Measurements from ENCODE around the gene OSR1.
"Not testable (repeated sequence)": the region's sequence is repeated elsewhere in the genome, so short reads cannot be mapped to it uniquely, and the experiment has no call there.

The OSR1 gene
- long read RNA-seq, donor 1, full-length matches to known transcripts: 10 of 10 reads
- long read RNA-seq, donor 1, partial matches to known transcripts: 0 of 10 reads
- long read RNA-seq, donor 1, other reads (novel, unspliced or antisense): 0 of 10 reads
- long read RNA-seq, donor 2, full-length matches to known transcripts: 7 of 7 reads
- long read RNA-seq, donor 2, partial matches to known transcripts: 0 of 7 reads
- long read RNA-seq, donor 2, other reads (novel, unspliced or antisense): 0 of 7 reads
- long read RNA-seq, donor 3: 0 reads
- long read RNA-seq, donor 4, full-length matches to known transcripts: 6 of 6 reads
- long read RNA-seq, donor 4, partial matches to known transcripts: 0 of 6 reads
- long read RNA-seq, donor 4, other reads (novel, unspliced or antisense): 0 of 6 reads
- long read RNA-seq, donor 5, full-length matches to known transcripts: 7 of 7 reads
- long read RNA-seq, donor 5, partial matches to known transcripts: 0 of 7 reads
- long read RNA-seq, donor 5, other reads (novel, unspliced or antisense): 0 of 7 reads
- long read RNA-seq, donor 6, partial matches to known transcripts: 0 of 1 reads
- long read RNA-seq, donor 6, other reads (novel, unspliced or antisense): 0 of 1 reads
- long read RNA-seq, donor 7, full-length matches to known transcripts: 11 of 16 reads
- long read RNA-seq, donor 7, partial matches to known transcripts: 5 of 16 reads
- long read RNA-seq, donor 7, other reads (novel, unspliced or antisense): 0 of 16 reads
- long read RNA-seq, donor 8, full-length matches to known transcripts: 5 of 5 reads
- long read RNA-seq, donor 8, partial matches to known transcripts: 0 of 5 reads
- long read RNA-seq, donor 8, other reads (novel, unspliced or antisense): 0 of 5 reads

DNA sequence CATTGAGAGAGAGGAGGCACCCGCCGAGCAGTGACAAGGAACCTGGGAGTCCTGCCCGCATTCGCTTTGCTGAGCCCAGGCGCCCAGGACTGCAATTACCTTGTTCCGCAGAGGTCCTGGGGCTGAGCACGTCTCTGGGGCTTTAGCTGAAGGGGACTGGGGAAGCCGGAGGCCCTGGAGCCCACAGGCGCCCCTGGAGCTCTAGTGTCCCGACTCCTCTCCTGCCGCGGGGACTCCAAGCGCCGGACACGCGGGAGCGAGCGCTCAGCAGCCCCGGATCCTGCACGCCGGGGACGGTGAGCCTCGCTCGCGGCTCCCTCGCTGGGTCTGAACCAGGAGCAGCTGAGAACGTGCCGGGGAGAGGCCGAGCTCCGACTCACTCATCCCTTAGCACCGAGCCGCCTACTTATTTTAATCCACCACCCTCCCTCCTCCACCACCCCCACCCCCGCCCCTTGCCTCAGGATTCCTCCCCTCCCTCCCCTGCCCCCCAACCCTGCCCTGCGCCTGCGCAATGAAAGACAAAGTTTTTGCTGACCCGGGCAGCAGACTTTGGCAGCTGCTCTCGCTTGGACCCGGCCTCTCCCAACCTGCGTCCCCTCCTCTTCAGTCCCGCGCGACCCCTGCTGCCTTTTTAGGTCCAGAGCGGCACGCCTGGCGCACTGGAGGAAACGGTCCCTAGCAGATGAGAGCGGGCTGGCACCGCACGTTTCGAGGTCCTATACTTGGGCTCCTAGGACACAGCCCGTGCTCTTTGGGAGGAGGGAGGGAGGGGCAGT lies at the start of gene OSR1:
Gene OSR1, minus strand, starts transcription at position 382 of the 779 bp plus-strand sequence. CDS start 4,818 bp downstream, outside the sequence.
- peak; percentile 85 for DNase-seq

DNA sequence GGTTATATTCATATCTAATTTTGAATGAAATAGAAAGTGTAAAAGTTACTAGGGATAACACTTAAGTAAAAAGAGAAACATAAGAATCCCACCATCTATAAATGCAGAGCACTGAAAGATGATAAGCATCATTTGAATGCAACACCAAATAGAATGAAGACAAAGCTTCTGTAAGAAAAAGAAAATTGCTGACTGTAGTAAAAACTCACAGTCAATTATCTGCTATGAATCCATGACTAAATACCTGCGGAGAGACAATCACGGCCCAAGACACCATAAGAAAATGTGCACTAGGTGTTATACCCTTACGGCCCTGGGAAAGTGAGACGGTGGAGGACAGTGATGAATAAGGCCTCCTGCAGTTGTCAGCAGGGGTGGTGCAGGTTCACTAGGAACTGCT lies 45.4 kb upstream of the OSR1 start:
- no peak for DNase-seq

DNA sequence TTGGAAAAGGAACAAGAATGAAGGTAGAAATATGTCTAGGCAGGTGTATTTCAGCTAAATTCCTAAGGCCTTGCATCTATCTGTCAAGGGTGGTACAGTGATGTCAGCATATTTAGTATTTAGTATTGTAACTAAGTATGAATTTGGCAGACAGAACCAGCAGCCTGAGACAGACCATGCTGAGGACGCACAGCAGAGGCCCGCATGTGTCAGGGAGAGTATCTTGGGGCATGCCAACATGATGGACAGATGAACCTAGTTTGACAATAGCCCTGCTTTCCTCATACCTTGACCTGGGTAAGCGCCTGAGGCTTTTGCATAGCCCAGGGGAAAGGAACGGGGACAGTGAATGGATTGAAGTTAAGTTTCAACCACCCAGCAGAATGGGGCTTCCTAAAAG lies 33.8 kb upstream of the OSR1 start:
- DNase-seq: no peak

DNA sequence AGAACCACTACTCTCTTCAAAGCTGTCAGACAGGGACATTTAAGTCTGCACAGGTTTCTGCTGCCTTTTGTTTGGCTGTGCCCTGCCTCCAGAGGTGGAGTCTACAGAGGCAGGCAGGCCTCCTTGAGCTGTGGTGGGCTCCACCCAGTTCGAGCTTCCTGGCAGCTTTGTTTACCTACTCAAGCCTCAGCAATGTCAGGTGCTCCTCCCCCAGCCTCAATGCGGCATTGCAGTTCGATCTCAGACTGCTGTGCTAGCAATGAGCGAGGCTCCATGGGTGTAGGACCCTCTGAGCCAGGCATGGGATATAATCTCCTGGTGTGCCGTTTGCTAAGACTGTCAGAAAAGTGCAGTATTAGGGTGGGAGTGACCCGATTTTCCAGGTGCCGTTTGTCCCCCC lies 31.0 kb upstream of the OSR1 start:
- DNase-seq: not testable (repeated sequence)

DNA sequence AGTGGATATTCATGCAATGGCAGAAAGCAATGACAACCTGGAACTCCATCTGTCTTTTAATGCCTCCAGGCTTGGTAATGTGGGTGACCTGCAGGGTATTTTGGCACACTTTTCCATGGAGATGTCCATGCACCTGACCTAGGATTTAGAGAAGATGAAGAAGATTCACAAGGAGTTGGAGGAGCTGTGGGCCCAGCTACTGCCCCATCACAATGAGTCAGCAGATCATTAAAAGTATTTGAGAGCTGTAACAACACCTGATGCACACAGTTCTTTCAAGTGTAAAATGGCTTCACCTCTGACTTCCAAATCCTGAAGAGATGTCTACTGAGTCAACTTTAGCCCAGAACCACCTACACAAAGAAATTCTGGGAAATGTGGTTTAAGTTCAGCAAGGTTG lies 22.1 kb upstream of the OSR1 start:
- no peak for DNase-seq

DNA sequence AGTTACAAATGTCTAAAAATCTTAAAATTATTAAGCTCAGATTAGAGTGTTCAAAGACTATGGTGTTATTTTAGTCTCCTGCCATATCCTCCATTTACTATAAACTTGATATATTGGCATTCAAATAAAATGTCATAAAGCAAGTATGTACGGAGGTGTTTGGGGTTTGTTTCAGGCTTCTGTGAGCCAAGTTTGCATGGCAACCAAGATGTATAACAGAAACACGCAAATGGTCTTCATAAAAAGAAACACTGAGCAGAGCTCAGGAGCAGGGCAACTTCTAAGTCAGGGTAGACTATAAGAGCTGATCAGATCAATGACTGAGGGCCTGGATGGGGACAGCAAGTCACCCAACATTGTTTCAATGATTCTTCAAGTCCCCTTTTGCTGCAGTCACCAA lies 20.5 kb upstream of the OSR1 start:
- DNase-seq: no peak

DNA sequence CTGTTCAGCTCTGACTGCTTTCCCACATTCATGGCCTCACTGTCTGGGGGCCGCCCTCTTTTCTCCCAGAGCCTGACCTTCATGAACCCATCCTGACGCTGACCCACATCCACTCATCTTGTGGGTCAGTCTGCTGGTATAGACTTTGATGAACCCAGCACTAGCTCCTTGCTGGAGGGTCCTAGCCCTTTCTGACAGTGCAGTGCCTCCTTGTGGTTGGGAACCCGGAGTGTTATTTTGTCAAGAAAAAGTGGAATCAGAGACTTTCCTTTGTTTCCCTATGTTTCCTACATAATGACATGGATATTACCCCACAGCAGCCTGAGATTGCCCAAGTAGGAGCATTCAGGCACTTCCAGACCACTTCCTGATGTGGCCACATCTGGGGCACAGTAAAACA lies 19.3 kb upstream of the OSR1 start:
- no peak for DNase-seq

DNA sequence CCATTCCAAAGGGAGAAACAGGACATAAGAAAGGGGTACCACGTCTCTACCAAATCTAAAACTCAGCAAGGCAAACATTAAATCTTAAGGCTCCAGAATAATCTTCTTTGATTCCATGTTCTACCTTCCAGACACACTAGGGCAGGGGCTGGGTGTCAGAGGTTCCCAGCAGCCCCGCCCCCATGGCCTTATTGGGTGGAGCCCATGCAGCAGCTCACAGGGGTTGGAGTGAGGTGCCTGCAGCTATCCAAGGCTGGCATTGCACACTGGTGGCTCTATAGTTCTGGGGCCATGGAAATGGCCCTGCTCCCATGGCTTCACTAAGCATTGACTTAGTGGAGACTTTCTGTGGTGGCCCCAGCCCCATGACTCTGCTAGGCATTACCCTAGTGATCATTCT lies 14.9 kb upstream of the OSR1 start:
- no peak for DNase-seq

DNA sequence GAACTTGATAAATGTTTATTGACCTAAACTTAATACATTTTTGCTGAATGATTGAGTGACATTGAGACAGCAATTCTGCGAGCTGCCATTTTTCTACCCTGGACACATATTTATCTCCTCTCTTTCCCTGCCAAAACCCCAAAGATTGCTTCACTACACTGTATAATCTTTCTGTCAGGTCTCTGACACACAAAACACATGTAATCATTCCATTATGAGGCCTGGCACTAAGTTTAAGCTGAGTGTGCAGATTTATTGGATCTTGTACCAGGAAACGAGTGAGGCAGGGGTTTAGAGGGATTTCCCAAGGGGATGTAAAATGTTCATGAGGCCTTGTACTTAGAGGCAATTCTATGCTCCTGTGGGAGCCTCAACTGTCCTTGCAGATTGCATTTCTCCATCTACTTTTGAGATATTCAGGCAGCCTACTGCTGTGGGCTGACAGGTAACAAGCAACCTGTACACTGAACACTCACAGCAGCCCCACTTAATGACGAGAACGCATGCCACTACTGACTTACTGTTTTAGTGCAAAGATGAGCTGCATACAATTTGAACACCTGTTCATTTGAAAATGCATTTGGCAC lies 13.7 kb upstream of the OSR1 start:
- DNase-seq: no peak

DNA sequence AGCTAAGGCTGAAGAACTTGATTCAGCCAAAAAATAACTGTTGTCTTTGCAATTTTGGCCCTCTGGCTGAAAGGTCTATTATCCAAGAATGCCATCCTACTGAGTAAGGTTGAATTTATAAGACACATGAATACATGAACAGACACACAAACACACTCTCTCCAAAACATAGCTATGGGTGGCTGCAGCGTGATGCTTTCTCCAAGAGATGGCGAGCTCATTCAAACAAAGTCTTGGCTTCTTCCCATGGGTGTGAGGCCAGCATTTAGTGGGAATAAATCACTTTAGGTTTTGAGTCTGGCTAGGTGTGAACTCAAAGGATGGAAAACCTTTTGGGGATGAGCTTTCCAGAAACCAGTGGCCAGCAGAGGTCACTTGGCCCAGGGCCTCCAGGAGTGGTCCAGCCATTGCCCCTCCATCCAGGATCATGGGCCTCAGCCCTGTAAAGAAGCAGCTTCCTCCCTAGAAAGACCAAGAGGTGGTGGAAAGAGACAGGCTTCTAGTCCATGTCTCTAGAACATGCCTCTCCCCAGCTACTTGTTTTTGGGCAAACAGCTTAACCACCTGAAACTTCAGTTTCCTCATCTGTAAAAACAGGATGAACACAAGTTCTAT lies 11.0 kb upstream of the OSR1 start:
- DNase-seq: no peak

DNA sequence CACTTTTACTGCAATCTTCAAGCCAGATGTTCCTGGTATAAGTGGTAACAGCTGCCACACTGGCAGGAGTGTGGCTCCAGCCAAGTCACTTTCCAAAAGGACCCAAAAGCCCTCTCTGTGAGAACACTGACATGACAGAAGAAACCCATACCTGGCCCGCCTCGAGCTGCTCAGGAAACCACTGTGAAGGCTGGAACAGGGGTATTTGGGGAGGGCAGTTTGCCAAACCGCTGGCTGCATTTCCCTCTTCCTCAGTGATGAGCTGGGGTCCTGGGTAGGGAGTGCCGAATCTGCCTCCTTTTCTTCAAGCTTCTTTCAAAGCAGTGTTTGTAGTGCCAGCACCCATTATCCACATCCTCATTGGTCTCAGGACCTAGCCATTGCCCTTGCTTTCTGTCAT lies 10.3 kb upstream of the OSR1 start:
- no peak for DNase-seq

DNA sequence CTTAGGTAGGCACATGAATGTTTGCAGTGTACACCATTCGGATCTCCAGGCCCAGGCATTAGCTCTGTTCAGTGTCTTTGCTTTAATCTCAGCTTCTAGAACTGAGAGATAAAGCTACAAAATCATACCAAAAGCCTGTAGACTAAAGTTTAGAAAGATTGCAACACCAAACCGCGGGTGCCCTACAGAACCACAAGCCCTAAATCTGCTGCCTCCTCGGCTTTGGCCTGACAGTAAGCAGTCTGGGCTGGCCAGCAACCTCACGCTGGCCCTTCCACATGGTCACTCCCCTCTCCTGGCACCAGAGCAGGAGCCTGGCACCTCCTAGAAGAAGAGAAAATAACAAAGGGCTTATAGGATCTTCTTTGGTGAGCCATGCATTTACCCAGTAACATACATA lies 8.9 kb upstream of the OSR1 start:
- DNase-seq: no peak

DNA sequence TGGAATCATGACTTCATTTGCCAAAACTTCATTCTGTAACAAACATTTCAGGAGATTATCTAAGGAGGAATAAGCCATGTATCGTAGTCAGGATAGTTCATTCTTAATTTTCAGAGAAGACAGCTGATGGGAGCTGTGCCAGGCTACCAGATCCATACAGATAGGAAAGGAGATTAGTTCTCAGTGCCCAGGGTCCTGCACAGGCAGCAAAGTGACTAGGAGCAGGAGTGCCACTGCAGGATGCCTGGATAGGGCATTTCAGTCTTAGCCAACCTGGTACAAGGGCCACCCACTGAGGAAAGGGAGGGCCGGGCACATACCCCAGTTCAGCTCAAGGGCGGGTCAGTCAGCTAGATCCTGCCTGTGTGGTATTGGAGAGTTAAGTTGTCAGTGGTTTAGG lies 6.7 kb upstream of the OSR1 start:
- DNase-seq: no peak

DNA sequence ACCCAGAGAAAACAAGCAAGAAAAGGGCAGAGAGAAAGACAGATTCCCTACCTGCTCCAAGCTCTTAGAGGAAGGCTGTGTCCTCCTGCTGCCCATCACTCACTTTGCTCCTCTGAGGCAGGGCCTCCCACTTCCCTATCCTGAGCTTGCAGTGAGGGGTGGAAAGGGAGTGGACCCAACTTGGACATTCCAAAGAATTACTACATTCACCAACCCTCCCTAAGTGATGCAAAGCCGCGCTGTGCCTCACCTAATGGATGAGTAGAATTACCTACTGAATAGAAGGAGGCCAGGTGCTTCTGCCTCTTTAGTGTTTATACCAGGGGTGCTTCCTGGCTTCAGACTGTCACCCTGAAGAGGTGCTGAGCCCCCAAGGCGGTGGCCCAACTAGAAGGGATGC lies 5.6 kb upstream of the OSR1 start:
- DNase-seq: no peak

DNA sequence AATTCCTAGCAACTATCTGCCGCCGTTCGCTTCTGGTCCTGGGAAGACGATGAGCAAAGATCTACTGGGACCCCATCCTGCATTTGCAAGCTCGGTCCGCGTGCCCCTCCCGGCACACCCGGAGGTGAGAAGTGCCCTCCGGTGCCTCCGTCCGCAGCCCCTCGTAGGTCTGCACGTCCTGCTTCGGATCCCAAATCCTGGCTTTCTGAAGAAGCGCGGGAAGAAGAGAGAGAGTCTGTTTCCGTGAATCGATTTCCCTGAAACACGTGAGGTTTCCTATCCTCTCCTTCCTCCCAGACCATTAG lies 5.0 kb upstream of the OSR1 start:
- DNase-seq: no peak

DNA sequence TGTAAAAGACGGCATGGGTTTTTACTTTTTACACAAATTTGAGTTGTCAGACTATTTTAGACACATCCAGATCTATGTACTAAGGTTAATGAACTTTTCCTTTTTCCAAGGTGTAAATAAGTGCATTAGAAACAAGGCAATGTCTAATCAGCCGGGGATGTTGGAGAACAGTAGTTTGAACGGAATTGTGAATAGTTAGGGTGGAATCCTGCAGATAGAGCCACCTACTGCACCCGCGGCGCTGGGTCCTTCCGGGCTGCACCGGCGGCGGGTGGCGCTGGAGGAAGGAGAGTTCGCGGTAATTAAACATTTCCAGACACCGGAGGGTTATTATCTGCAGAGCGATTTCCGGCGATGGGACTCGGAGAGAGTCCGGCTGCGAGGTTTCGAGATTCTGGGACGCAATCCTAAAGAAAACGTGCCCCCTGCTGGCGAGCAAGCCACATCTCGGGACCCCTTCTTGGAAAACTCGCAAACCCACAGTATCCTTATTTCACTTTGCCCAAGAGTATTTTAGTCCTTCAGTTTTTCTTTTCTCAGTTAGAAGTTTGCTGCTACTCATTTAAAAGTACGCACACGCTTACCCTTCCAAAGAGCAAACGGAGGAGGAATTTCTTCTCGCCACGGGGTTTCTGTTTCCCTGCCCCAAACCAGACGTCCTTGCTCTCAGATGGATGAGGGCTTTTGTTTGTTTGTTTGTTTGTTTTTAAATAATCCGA lies 4.5 kb upstream of the OSR1 start:
- peak; percentile 85 for DNase-seq

DNA sequence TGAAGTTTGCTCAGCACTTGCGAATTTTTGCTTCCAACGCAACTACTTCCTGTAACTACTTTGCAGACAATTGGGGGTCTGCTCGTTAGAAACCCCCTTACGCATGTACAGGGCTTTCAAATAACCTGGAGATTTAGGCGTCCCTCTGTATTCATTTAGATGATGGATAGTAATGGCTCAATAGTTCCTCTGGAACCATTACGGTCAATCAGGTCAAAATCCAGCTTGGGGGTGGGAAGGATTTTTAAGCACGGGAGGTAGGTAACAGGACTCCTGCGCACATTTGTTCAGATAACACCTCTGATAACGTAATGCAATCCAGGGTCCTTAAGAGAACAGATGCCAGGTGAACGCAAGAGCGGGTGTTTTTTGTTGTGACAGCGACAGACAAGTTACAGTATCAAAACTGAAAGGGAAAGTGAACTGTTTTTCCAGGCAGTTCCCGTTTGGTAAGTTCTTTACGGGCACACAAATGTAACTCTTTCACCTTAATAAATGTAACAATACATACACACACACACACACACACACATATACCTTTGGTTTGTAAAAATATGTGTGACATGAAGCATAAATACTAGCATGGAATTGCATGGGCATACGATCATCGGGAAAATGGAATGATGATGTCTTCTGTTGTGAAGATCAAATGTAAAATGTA lies 3.8 kb upstream of the OSR1 start:
- peak; percentile 61 for DNase-seq

DNA sequence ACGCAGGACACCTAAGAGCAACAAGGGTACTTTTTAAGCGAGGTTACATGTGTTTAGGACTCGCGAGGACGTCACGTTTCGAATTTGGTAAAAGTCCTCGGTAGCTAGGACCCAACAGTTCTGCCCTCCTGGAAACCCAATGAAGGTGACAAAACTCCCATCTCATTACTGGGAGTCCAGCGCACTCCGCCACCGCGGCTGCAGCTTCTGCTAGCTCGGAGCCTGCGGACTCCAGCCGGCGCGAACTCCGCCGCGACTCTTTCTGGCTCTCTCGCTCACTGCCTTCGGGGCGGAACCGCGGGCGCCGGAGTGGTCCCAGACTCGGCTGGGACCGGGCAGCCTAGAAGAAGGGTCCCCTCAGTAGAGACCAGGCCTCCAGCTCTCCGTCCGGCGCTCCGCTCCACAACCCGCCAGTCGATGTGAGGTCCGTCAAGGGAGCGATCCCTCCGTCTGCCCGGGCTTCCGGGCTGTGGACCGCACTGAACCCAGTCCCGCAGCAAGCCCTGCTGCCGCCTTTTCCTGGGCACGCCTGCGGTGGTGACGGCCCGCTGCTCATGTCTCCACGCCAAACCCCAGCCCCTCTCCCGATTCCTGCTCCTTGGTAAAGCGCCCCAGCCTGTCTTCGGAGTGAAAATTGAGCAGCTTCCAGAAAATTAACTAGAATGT lies 3.0 kb upstream of the OSR1 start:
- peak; percentile 84 for DNase-seq

DNA sequence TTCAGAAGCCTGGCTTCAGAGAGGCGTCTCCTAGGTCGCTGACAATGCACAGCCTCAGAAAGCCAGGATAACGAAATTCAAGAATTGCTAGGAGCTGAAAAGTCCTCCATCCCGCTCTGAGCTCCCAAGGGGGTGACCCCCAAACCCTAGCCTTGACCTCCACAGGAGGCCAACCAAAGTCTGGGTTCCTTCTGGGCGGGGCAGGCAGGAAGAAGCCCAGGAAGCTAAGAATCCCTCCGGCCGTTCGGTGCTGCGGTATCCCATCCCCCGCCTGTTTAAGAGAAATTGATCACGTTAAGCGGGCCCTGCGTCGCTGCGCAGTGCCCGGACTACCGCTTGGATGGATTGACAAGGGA lies 2.5 kb upstream of the OSR1 start:
- DNase-seq: no peak

DNA sequence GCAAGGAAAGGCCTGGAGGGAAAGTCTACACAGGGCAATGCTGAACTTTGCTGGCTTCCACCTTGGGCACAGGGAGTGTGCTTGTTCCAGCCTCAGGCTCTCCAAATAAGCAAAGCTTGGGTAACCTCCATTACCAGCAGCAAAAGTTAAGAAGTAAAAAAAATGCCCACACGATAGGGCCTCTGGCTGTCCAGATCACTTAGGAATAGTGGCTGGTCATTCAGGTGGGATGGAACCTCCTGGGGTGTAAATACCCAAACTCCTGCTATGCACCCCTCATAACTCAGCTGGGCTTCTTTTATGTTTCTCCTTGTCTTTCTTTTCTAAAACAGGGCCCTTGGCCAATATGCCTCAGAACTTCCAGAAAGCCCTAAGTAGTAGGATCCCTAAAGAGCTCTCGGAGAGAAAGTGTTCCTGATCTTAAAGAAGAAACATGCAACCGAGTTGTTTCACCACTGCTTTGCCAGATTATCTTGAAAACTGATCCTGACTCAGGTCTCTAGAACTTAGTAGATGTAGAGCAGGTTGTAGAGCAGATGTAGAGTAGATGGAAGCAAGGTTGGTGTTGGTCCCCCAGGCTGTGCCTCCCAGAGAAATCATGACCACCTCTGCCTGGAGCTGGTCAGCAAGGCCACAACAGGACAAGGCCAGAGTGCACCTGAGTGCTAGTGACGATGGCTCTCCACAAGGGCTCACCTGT lies 2.0 kb upstream of the OSR1 start:
- DNase-seq: peak; percentile 13
